ENCODE results near the gene FAM174A. TPM values are rescaled to one million over a fixed set of nuclear protein-coding genes. Genes with fewer than 3 reads are reported as not detected.

The FAM174A gene
- total RNA-seq, 1 experiment from 2014 or later = 14.6 TPM

DNA sequence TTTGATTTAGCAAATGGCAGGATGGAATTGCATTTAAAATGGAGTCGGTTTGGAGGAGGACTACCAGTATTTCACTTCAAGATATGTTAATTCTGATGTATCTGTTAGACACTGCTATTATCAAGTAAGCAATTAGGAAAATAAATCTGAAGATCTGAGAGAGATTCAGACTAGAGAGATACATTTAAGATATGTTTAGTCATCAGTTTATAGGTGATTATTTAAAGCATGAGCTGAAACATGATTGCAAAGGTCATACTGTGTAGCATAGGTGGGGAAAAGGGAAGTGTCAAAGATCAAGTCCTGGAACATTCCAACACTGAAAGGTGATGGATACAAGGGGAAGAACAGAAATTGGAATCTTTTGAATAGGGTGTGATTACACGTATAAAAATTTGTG lies 79.1 kb downstream of the FAM174A start:
- Histone ChIP-seq H3K36me3 (no peaks in the 10 kb centered on the region), H3K9me3 (no peaks in the 10 kb centered on the region), H3K4me3 (no peak overlapping the region), H3K27me3 (peaks cover 10% of the 10 kb centered on the region)
- no peak for DNase-seq

- peaks cover 10% of the 10 kb centered on the region for H3K27me3 ChIP-seq
- no peaks in the 10 kb centered on the region for H3K36me3 ChIP-seq
- H3K9me3 ChIP-seq = no peaks in the 10 kb centered on the region
- no peak overlapping the region for H3K4me3 ChIP-seq
- no peak for DNase-seq
Observed at GRCh38 chr5:100615362-100615761, 80.2 kb downstream of the FAM174A start.

GRCh38 chr5:100616291-100616690 lies 81.1 kb downstream of the FAM174A start:
- peaks cover 8% of the 10 kb centered on the region for H3K27me3 ChIP-seq

DNA sequence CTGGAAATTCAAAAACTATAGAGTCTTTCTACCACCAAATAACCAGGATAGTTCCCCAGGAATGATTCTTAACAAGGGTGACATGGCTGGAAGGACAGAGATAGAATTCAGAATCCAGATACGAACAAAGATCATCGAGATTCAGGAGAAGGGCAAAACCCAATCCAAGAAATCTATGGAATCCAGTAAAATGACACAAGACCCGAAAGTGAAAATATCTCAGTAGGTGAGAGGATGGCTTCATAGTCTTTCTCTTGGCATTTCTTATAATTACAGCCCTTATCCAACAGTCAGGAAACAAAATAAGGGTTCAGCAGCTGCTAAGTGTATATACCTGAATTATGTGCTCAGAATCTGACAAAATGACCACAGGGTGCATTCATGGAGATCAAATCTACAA lies 81.8 kb downstream of the FAM174A start:
- no peak for DNase-seq
- no peaks in the 10 kb centered on the region for H3K9me3 ChIP-seq
- H3K27me3 ChIP-seq = peaks cover under 1% of the 10 kb centered on the region
- H3K4me3 ChIP-seq = no peak overlapping the region
- H3K36me3 ChIP-seq = no peaks in the 10 kb centered on the region

More at GRCh38 chr5:100616291-100616690, 81.1 kb downstream of the FAM174A start:
- Histone ChIP-seq H3K36me3 (no peaks in the 10 kb centered on the region), H3K4me3 (no peak overlapping the region), H3K9me3 (no peaks in the 10 kb centered on the region)
- no peak for DNase-seq

- no peak for DNase-seq
- no peaks in the 10 kb centered on the region for H3K36me3 ChIP-seq
Observed at GRCh38 chr5:100623719-100624118, 88.5 kb downstream of the FAM174A start.

DNA sequence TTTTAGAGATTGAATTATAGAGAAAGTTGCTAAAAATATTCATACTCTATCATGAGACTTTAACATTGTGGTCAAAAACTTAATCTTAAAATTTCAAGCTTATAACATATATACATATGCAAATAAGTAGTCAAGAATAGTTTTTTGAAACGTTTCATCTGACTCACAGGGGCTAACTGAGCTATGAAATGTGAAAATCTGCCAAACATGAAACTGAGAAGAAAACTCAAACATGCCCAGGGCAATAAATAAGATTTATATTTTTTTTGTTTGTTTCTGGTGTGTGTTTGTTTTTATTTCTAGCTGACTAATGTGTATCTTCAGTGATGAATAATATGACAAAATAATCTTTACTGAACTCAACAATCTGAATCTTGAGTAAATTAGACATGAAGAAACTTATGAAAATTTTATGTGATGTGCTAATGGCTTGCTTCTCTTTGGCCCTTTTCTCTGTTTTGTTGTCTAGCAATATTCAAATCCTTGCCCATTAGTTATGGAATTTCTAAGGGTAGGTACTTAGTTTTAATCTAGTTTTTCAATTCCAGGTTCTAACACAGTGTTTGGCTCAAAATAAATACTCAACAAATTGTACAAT lies 99.9 kb downstream of the FAM174A start:
- Histone ChIP-seq H3K27me3 (peaks cover 3% of the 10 kb centered on the region; the same call in 1 of the 2 replicates), H3K36me3 (no peaks in the 10 kb centered on the region), H3K9me3 (no peaks in the 10 kb centered on the region), H3K4me3 (no peak overlapping the region)
- no peak for DNase-seq

More at GRCh38 chr5:100623719-100624118, 88.5 kb downstream of the FAM174A start:
- Histone ChIP-seq H3K4me3 (no peak overlapping the region), H3K27me3 (peaks cover 3% of the 10 kb centered on the region), H3K9me3 (no peaks in the 10 kb centered on the region)
